ENCODE measurements around the gene CD300A.
"Not testable (repeated sequence)": the region's sequence is repeated elsewhere in the genome, so short reads cannot be mapped to it uniquely, and the experiment has no call there.

CD300A gene

DNA sequence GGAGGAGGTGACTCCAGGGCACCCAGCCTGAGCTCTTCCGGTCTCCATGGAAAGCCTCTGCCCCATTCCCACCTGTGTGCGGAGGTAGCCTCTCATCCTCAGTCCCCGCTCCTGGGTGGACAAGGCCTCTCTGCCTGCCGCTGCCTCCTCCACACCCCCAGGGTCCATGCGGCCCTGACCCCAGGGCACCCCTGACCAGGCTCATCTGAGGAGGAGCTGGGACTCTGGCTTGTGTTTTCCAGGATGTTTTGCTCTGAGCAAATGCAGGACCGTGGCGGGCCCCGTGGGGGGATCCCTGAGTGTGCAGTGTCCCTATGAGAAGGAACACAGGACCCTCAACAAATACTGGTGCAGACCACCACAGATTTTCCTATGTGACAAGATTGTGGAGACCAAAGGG is 6.9 kb downstream of the CD300A start:
- Histone ChIP-seq H3K4me2 (peak overlapping the region; percentile 32; the same call in 1 of the 2 replicates), H3K36me3 (no peaks in the 10 kb centered on the region), H3K9ac (no peak overlapping the region), H3K27me3 (peaks cover 3% of the 10 kb centered on the region; the same call in 1 of the 2 replicates), H3K27ac (no peak overlapping the region), H3K4me3 (no peak overlapping the region), H4K20me1 (no peaks in the 10 kb centered on the region), H3K9me3 (peaks cover 17% of the 10 kb centered on the region), H3K4me1 (peaks cover 29% of the 10 kb centered on the region)
- no peak for TF ChIP-seq Cebpa-rat (IDR thresholded peaks at IDR 0.05)

DNA sequence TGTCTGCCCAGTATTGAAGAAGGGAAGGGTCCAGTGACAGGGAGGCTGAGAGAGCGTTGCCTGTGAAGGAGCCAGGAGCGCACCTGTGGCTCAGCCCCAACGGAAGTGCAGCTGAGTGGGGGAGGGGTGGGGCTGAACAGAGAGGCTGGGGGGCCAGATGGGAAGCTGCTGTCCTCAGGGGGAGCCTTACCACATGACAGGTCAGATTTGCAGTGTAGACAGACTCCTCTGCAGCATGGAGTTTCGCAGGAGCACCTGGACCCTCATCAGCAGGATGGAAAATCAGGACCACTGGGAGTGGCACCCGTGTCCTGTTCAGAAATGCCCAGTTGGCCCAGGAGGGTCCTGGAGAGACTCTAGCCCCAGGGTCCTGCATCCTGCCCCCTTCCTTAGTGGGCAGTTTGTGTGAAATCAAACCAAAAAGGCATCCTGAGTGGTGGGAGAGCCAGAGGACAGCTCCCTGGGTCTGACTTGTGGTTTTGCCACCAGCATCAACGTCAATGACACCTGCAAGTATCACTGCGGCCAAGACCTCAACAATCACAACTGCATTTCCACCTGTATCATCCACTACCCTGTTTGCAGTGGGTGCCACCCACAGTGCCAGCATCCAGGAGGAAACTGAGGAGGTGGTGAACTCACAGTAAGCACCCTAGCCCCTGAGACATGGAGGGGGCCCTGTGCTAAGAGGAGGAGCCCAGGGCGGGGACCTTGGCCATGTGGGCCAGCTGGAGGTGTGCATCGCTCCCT is 7.8 kb downstream of the CD300A start:
- peaks cover 39% of the 10 kb centered on the region for H3K4me1 ChIP-seq
- no peaks in the 10 kb centered on the region for H3K36me3 ChIP-seq
- no peak overlapping the region; the same call in 1 of the 2 replicates for H3K4me3 ChIP-seq
- no peaks in the 10 kb centered on the region for H3K27me3 ChIP-seq
- no peak overlapping the region for H3K27ac ChIP-seq
- H3K9me3 ChIP-seq, result peaks cover 17% of the 10 kb centered on the region
- peak overlapping the region; percentile 67 for H3K4me2 ChIP-seq
- no peak overlapping the region for H3K9ac ChIP-seq
- no peaks in the 10 kb centered on the region for H4K20me1 ChIP-seq
- no peak for TF ChIP-seq Cebpa-rat (IDR thresholded peaks at IDR 0.05)

DNA sequence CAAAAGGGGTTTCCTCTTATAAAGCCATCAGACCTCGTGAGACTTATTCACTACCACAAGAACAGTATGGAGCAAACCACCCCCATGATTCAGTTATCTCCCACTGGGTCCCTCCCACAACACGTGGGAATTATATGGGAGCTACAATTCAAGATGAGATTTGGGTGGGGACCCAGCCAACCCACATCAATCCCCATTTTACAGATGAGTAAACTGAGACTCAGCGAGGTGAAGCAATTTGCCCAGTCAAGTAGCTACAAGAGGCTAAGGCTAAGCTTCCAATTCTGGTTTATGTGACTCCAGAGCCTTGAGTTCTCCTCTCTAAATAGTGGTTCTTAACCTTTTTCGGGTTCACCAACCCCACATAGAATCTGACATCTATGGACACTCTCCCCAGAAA is 8.8 kb downstream of the CD300A start:
- TF ChIP-seq Cebpa-rat (IDR thresholded peaks at IDR 0.05), result no peak
- Histone ChIP-seq H3K4me3 (no peak overlapping the region), H3K27ac (no peak overlapping the region), H3K9me3 (peaks cover 17% of the 10 kb centered on the region), H3K36me3 (no peaks in the 10 kb centered on the region), H3K9ac (no peak overlapping the region), H4K20me1 (no peaks in the 10 kb centered on the region), H3K4me1 (peaks cover 48% of the 10 kb centered on the region), H3K4me2 (no peak overlapping the region), H3K27me3 (no peaks in the 10 kb centered on the region)

DNA sequence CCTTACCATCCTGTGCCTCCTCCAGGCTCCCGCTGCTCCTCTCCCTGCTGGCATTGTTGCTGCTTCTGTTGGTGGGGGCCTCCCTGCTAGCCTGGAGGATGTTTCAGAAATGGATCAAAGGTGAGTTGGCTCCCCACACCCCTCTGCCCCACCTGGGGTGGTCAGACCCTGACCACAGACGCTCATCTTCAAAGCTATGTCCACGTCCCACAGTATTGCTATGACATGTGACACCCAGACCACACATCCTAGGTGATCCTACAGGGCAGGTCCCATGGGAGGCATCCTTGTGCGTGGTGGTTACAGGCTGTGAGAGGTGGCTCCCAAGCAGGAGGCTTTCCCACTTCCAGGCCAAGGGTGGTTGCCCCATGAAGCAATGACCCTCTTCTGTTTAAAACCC is 11.0 kb downstream of the CD300A start:
- H3K36me3 ChIP-seq, result no peaks in the 10 kb centered on the region
- no peak for TF ChIP-seq Cebpa-rat (IDR thresholded peaks at IDR 0.05)
- H3K4me1 ChIP-seq, result peaks cover 48% of the 10 kb centered on the region
- no peaks in the 10 kb centered on the region for H3K27me3 ChIP-seq
- no peak overlapping the region for H3K4me3 ChIP-seq
- peaks cover 17% of the 10 kb centered on the region for H3K9me3 ChIP-seq
- no peak overlapping the region for H3K27ac ChIP-seq
- H3K4me2 ChIP-seq, result peak overlapping the region; percentile 69; the same call in 1 of the 2 replicates
- no peaks in the 10 kb centered on the region for H4K20me1 ChIP-seq
- H3K9ac ChIP-seq, result no peak overlapping the region

DNA sequence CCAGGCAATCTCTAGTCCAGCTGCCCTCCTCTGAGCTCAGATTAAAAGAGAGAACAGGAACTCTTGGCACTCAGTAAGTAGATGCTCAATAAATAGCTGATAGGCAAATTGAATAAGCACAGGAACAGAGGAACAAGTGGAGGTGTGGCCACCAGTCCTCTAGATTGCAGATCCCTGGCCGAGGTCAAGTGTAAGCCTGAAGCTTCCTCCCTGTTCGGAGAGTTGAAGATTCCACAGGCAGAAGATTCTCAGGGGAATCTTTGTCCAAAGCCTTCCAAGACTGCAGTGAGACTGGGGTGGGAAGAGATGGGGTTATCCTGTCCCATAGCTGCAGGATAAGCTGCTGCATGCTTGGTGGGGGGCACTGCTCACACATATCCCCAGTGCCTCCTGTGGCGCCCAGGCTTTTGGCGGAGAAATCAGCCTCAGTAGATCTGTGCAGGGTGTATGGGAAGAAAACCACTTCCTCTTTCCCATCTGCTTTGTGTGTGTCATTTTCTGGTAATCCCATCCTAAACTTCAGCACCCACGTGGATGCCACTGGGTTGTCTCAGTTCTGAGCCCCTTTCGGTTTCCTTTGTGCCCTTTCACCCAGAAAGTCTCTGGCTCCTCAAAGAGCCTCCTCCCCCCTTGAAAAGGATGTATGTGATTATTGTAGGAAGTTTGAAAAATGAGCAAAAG is 12.1 kb downstream of the CD300A start:
- peaks cover 42% of the 10 kb centered on the region for H3K4me1 ChIP-seq
- H3K9ac ChIP-seq, result no peak overlapping the region
- H3K4me3 ChIP-seq, result no peak overlapping the region
- H3K27ac ChIP-seq, result peak overlapping the region; percentile 38; the same call in 1 of the 2 replicates
- peak overlapping the region; percentile 69 for H3K4me2 ChIP-seq
- H3K36me3 ChIP-seq, result no peaks in the 10 kb centered on the region
- H4K20me1 ChIP-seq, result no peaks in the 10 kb centered on the region
- no peak for TF ChIP-seq Cebpa-rat (IDR thresholded peaks at IDR 0.05)
- no peaks in the 10 kb centered on the region for H3K27me3 ChIP-seq
- peaks cover 17% of the 10 kb centered on the region for H3K9me3 ChIP-seq

DNA sequence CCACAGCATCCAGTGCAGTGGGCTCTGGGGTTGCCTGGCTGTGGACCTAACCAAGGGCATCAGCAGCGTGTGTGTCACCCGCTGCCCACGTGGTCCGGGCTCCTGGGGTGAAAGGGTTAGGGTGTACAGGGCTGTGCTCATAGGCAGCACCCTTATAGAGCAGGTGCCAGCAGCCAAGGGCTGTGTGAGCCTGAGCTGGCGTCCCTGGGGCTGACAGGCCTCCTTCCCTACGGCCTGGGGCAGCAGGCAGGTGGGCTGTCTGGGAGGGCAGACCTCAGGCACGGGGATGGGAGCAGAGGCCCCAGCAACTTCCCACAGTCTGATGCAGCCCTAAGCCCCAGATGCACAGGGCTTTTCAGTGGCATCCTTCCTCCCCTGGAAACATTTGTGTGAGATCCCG is 13.9 kb downstream of the CD300A start:
- peak overlapping the region; percentile 4; the same call in 1 of the 2 replicates for H3K4me2 ChIP-seq
- peaks cover 13% of the 10 kb centered on the region for H3K9me3 ChIP-seq
- H3K9ac ChIP-seq, result no peak overlapping the region
- no peaks in the 10 kb centered on the region for H4K20me1 ChIP-seq
- TF ChIP-seq Cebpa-rat (IDR thresholded peaks at IDR 0.05), result no peak
- H3K27ac ChIP-seq, result no peak overlapping the region
- H3K4me3 ChIP-seq, result no peak overlapping the region
- peaks cover 28% of the 10 kb centered on the region for H3K4me1 ChIP-seq
- no peaks in the 10 kb centered on the region for H3K27me3 ChIP-seq
- H3K36me3 ChIP-seq, result no peaks in the 10 kb centered on the region

DNA sequence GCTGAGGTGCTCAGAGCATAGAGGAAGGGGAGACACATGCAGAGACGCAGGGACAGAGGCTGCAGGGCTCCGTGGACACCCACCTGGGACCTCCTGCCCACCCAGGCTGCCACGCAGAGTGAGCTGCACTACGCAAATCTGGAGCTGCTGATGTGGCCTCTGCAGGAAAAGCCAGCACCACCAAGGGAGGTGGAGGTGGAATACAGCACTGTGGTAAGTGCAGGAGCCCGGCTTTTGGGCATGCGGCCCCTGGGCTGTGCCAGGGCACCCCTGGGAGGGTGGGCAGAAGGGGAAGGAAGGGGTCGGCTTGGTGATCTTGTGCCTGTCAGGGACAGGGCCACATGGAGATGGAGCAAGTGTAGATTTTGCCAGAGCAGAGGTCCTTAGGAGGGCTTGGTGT is 15.2 kb downstream of the CD300A start:
- H3K27ac ChIP-seq, result no peak overlapping the region
- no peaks in the 10 kb centered on the region for H3K36me3 ChIP-seq
- H3K4me2 ChIP-seq, result no peak overlapping the region
- H3K27me3 ChIP-seq, result no peaks in the 10 kb centered on the region
- H3K9ac ChIP-seq, result no peak overlapping the region
- peaks cover 28% of the 10 kb centered on the region for H3K4me1 ChIP-seq
- no peak overlapping the region for H3K4me3 ChIP-seq
- 0 out of 2 replicates have a peak, but pooled peaks cover under 1% of the 10 kb centered on the region for H3K9me3 ChIP-seq
- no peaks in the 10 kb centered on the region for H4K20me1 ChIP-seq
- TF ChIP-seq Cebpa-rat (IDR thresholded peaks at IDR 0.05), result no peak

DNA sequence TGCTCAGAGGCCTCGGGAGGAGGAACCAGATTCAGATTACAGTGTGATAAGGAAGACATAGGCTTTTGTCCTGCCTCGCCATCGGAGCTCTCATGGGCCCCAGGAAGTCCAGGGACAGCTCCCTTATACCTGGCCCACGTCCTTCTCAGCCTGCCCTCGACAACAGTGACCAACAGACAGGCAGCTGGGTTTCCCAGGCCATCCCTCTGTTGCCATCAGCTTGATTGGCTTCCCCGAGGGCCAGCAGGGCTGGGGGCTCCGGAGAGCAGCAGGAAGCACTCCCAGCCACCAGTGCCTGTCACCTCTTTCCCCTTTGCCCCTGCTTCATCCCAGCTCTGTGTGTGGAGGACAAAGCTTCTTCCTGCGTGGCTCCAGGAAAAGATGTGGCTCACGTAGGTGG is 17.6 kb downstream of the CD300A start:
- Histone ChIP-seq H3K4me2 (no peak overlapping the region), H3K36me3 (no peaks in the 10 kb centered on the region), H3K4me3 (no peak overlapping the region), H3K9me3 (peaks cover 17% of the 10 kb centered on the region), H3K9ac (no peak overlapping the region), H3K27me3 (no peaks in the 10 kb centered on the region), H3K27ac (no peak overlapping the region), H4K20me1 (no peaks in the 10 kb centered on the region), H3K4me1 (peaks cover 11% of the 10 kb centered on the region)
- TF ChIP-seq Cebpa-rat (IDR thresholded peaks at IDR 0.05), result no peak

DNA sequence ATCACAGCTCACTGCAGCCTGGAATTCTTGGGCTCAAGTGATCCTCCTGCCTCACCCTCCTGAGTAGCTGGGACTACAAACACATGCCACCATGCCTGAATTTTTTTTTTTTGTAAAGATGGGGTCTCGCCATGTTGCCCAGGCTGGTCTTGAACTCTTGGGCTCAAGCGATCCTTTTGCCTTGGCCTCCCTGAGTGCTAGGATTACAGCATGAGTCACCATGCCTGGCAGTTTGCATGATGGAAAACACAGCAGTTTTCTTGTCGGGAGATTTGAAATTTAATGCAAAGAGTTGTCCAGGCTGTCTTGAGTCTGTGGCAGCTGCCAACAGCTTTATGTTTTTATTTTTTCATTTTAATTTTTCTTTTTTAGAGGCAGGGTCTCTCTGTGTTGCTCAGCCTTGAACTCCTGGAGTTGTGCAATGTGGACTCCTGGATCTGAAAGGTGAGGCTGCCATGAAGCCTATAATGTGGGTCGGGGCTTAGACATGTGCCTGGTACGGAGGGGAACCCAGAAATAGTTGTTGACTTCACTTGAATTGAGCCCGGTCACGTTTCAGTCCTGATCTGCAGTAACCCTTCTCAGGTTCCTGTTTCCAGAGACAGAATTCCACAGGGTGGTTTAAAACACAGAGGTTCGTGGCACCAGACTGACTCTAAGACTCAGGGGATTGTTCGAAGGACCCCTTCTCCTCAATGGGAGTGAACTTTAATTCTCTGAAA is 18.7 kb downstream of the CD300A start:
- Histone ChIP-seq H3K4me1 (no peaks in the 10 kb centered on the region), H4K20me1 (no peaks in the 10 kb centered on the region), H3K27ac (no peak overlapping the region), H3K4me3 (no peak overlapping the region), H3K4me2 (no peak overlapping the region), H3K9ac (no peak overlapping the region), H3K27me3 (no peaks in the 10 kb centered on the region), H3K36me3 (no peaks in the 10 kb centered on the region), H3K9me3 (peaks cover 17% of the 10 kb centered on the region)
- no peak for TF ChIP-seq Cebpa-rat (IDR thresholded peaks at IDR 0.05)

DNA sequence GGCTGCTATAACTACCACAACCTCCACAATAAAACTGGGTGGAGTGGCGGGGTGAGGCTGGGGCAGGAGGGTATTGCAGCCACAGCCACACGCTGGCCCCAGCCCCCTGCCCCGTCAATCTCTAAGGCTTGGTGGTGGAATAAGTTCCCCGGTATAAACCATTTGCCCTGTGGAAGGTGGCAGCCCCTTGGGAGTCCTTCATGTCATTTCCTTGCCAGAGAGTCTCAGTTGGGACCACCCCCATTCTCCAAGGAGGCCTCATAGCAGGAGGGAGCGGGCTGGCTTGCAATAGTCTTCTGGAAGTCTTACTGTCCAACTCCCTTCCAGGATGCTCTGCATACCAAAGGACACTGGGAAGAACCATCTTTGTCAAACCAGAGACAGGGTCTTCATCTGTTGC is 19.4 kb downstream of the CD300A start:
- H3K27me3 ChIP-seq, result no peaks in the 10 kb centered on the region
- TF ChIP-seq Cebpa-rat (IDR thresholded peaks at IDR 0.05), result no peak

DNA sequence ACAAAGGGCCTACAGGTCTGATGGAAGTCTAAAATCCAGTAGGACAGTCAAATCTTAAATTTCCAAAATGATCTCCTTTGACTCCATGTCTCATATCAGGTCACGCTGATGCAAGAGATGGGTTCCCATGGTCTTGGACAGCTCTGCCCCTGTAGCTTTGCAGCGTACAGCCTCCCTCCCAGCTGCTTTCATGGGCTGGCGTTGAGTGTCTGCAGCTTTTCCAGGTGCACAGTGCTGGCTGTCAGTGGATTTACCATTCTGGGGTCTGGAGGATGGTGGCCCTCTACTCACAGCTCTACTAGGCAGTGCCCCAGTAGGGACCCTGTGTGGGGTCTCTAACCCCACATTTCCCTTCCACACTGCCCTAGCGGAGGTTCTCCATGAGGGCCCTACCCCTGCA is 21.8 kb downstream of the CD300A start:
- not testable (repeated sequence) for H4K20me1 ChIP-seq, H3K9ac ChIP-seq, H3K27ac ChIP-seq, H3K4me2 ChIP-seq, H3K4me3 ChIP-seq, H3K4me1 ChIP-seq, H3K36me3 ChIP-seq, H3K27me3 ChIP-seq
- H3K9me3 ChIP-seq, result peaks cover 17% of the 10 kb centered on the region

More for the DNA sequence above, 19.4 kb downstream of the CD300A start:
- Histone ChIP-seq H4K20me1 (no peaks in the 10 kb centered on the region), H3K27ac (no peak overlapping the region), H3K4me3 (no peak overlapping the region), H3K4me2 (no peak overlapping the region), H3K4me1 (no peaks in the 10 kb centered on the region), H3K36me3 (no peaks in the 10 kb centered on the region), H3K9me3 (peaks cover 17% of the 10 kb centered on the region), H3K9ac (no peak overlapping the region)

All from BLaER1 (cell line).